T-helper 9 cell (primary cell): ENCODE results near the gene NPHP4.
"Not testable (repeated sequence)": the region's sequence is repeated elsewhere in the genome, so short reads cannot be mapped to it uniquely, and the experiment has no call there.

Experiments used
- DNase-seq: peaks from one replicate; pipeline ENCODE4 v3.0.0-alpha.2; 2020

The NPHP4 gene

DNA sequence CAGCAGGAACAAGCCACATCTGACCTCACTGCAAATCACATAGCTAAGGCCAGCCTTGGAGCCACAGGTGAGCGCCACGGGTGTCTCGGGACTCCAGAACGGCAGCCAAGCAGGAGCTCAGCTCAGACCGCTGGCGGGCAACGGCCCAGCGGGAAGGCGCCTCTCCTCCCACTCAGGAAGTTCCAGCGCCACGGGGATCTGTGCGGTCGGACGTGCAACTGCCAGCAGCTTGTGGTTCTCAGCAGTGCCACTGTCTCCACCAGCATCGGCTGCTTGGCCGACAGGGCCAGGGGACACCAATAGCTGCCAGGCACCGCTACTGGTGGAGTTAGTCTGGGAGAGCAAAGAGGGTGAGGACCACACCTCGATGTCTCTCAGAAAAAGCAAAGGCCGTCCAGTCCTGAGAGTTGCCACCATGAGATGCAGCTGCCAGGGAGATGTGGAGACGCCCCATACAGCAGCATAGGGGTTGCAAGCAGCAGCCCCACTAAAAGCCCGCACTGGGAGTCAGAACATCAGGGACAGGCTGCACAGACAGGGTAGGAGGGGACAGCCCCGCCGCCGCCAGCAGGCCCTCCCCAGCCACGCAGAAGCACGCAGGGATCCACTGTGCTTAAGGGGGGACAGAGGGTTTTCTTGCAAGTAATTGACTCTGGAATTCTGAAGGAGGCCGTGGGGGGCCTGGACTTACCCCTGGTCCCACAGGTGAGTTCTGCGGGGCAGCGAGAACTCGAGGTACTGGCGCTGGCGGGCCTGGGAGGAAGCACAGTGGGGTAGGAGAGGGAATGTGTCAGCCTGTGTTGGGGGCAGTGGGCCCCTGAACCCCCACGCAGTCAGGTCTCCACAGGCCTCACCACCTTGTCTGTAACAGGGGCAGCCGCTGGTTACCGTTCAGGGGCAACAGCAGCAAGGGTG, 83.5 kb downstream of the NPHP4 start:
- no peak for DNase-seq

DNA sequence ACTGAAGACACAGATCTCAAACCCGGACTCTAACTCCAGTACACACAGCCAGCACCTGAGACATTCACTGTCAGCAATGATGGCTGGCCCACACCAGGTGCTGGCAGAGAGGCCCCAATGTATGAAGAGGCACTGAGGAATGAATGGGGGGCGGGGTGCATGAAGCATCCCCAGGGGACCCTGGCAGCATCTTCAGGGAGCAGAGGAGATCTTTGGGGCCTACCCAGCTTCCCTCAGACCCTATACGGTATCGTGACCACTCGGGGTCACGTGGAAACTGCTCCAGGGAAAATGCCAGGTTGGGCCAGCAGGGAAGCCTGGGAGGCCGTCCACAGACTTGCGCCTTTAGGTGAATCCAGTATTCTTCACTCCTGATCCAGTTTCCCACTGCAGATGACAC, 84.3 kb downstream of the NPHP4 start:
- DNase-seq: no peak

GRCh38 chr1:5907386-5907785, 84.8 kb downstream of the NPHP4 start:
- DNase-seq: no peak

GRCh38 chr1:5906966-5907365, 85.3 kb downstream of the NPHP4 start:
- no peak for DNase-seq

GRCh38 chr1:5906116-5906515, 86.1 kb downstream of the NPHP4 start:
- DNase-seq: no peak

DNA sequence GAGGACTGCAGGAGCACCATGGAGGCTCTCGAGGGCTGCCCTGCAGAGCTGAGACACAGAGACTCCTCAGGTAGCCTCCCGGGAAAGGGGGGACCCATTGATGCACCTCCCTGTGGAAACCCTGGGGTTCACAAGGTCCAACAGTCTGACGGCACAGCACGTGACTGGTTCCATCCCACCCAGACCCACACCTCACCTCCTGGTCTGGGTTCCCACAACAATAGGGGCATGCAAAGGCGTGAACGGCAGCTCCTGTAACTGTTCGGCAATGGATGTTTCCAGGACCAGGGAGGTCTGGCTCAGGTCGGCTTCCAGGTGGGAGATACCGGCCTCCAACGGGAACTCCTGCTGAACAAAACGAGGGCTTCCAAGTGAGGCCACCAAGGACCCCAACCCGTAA, 86.8 kb downstream of the NPHP4 start:
- no peak for DNase-seq

- DNase-seq: no peak
Observed at GRCh38 chr1:5904551-5904950, 87.7 kb downstream of the NPHP4 start.

- DNase-seq: no peak
Observed at GRCh38 chr1:5903680-5904079, 88.5 kb downstream of the NPHP4 start.

- DNase-seq: no peak
Observed at GRCh38 chr1:5903031-5903430, 89.2 kb downstream of the NPHP4 start.

- no peak for DNase-seq
Observed at GRCh38 chr1:5901841-5902240, 90.4 kb downstream of the NPHP4 start.

DNA sequence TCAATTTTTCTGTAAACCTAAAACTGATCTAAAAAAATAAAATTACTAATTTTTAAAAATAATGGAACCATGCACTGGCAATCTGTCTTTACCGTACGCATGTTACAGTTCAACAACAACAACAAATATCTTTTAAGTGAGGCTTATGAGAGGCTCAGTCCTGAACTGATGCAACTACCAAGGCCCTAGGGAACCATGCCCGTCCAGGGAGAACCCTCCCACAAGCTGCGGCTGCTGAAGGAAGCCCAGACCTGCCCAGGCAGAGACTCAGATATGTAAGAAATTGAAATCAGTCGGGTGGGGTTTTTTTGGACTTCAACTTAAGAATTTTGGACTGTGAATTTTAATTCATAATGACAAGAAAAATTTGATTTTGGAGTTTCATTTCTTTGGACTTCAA, 91.1 kb downstream of the NPHP4 start:
- no peak for DNase-seq

DNA sequence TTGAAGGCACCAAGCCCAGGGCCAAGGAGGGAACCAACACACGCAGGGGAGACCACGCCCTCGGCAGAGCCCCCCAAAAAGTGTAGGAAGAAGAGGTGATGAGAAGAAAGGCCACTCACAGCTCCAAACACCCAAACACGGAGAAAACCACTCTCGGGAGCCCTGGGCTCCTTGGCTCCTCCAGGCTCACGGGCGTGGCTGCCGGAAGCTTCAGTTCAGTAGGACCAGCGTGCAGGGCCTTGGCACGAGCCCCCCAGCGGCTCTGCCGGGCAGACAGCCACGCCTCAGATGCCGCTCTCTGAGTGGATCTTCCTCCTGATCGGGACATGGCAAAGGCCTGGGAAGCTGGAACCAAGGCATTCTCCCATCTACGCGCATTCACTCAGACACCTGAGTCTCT, 94.0 kb downstream of the NPHP4 start:
- DNase-seq: no peak

DNA sequence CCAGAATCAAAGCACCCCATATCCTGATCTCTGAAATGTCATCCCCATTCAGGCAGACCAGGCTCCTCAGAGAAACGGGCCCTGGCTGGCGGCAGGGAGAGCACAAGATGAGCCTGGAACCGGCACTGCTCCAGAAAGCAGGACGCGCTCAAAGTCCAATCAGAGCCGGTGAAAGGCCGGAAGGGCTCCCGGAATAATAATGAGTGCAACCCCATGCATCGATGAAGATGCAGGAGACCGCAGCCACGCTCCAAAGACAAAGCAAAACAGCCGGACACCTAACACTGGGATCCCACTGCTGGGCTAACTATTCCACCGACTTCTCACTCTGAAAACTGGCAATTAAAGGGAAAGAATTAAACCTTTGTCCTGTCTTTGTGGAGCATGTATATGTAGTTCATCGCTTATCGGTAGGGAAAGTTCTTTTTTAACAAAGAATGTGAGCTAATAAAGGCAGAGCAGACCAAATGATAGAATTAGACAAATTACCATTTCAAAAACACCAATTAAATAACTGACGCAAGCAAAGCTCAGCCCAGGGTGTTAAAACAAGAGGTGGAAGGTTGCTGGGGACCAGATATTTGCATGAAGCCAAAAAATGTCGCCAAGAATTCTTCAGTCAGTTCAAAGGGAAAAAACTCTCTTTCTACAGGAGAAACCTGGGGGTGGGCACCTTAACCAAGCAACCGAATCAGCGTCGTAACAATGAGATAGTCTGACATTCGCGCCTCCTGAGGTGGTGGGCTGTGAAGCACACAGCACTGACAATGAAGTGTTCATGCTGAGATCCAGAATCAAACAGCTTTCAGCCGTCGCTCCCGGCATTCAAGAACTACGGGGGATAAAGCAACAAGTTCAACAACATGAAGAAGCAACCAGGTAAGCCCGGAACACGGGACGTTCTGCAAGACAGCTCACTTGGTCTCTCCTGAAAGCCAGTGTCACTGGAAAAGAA, 95.2 kb downstream of the NPHP4 start:
- DNase-seq: no peak

DNA sequence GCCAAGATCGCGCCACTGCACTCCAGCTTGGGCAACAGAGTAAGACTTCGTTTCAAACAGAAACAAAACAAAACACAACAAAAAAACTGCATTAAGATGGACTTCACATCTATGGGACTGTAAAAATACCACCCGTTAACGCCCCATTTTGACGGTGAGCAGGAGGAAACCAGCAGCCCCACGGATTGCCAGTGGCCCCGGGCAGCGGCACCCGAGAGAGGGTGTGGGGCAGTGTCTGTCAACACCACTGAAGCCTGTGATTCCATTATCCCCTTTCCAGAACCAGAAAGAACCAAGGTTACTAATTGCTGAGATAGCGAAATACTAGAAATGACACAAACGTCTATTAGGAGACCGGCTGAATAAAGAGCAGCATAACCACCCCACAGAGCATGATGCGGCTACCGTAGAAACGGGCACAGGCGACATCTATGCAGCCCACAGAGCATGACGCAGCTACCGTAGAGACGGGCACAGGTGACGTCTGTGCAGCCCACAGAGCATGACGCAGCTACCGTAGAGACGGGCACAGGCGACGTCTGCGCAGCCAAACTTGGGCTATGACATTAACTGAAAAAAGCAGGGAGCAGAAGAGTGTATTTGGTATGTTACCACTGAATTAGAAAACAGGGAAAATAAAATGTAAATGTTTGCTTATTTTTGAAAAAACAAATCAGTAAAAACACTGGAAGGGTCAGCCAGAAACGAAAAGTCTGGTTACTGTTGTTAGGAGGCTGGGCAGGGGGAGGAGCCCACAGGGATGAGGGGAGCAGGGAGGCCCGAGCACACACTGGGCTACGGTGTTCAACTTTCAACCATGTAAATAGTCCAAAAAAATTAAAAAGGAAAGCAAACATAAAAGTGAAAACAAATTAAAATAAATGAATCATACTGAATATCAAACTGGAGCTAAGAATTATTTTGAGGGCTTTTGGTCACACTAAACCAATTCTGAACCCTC, 96.5 kb downstream of the NPHP4 start:
- DNase-seq: no peak

- DNase-seq: not testable (repeated sequence)
Observed at GRCh38 chr1:5893699-5894278, 98.4 kb downstream of the NPHP4 start.

- DNase-seq: no peak
Observed at GRCh38 chr1:5892329-5892728, 99.9 kb downstream of the NPHP4 start.

DNA sequence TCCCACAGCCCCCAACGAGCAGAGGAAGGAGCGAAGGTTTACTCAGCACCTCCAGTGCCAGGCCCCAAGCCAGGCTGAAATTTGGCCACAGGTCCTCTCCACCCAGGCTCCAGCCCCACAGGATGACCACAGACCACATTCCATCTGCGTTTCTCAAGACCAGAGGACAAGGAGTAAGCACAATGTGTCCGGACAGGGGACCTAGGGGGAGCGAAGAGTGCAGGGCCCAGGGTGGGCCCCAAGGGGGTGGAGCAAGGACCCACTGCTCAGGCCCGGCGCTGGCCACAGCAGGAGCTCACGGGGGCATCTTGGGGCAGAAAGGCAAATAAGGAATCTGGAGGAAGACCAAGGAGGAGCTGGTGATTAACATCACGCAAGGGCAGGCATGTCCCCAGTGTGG, 100.5 kb downstream of the NPHP4 start:
- no peak for DNase-seq

GRCh38 chr1:5891137-5891536, 101.1 kb downstream of the NPHP4 start:
- no peak for DNase-seq

DNA sequence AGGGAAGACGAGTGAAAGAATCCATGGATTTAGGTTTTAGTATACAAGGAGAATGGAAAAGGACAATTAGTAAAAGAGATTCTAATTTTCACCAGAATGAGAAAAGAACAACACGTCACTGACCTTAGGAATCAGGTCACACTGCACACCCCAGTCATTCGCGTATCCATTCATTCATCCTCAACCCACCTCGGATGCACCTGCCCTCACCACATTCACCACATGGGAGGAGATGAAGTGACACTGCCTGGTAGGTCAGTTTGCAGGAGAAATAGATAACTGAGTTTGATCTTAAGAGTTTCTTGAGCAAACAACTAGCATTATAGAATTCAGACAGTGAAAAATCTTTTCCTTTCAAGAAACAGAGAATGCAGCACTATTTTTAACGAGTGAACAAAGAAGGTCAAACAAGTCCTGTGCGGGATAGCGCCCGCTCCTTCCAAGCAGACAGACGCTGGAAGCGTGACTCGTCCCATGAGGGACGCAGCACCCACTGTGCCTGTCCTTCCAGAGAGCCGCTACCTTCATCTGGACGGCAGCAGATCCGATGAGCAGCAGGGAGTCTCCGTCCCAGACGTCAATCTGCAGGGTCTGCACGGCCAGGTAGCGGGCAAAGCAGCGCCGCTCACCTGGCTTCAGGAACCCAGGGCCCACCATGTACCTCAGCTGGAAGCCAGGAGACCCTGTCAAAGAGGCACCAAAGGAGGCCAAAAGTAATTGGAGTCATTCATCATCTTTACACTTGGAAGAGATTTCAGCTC, 101.7 kb downstream of the NPHP4 start:
- no peak for DNase-seq

DNA sequence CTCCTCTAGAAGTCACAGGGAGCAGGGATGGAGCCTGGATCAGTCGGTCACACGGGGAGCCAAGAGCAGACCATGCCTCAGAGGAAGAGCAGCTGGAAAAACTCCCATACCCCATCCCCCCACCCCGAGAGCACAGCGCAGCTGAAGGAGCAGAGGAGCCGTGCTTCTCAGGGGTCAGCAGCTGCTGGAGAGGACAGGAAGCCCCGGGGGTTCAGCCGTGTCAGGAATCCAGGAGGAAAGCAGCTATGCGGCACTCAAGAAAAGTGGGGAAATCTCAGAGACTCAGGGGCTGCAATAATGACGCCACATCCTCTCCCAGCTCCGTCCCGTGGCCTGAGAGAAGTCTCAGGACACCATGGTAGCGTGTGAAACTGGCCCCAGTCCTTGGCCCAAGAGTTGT, 102.3 kb downstream of the NPHP4 start:
- no peak for DNase-seq

GRCh38 chr1:5889462-5889861, 102.8 kb downstream of the NPHP4 start:
- DNase-seq: no peak
